Trophoblast cell (in vitro differentiated cells and primary cell): ENCODE data around the gene ACY1.

Experiments
- DNase-seq, 2 donors: peaks; one replicate each; pipeline ENCODE4 v3.0.0-alpha.2; 2016
- H2AFZ ChIP-seq: 2 replicates; pipeline ENCODE4 v1.6.1; 2013; ENCODE audit warnings: low read length, moderate library complexity, mild to moderate bottlenecking; ENCODE audit not compliant: insufficient read depth, poor library complexity
- H2AK5ac ChIP-seq: 2 replicates; pipeline ENCODE4 v1.6.1; 2013; ENCODE audit warnings: mild to moderate bottlenecking, low read length
- H2BK120ac ChIP-seq: 2 replicates; pipeline ENCODE4 v1.6.1; 2013; ENCODE audit warnings: low read length, mild to moderate bottlenecking, moderate library complexity; ENCODE audit not compliant: insufficient read depth, poor library complexity
- H2BK12ac ChIP-seq: 2 replicates; pipeline ENCODE4 v1.6.1; 2013; ENCODE audit warnings: mild to moderate bottlenecking, low read length, moderate library complexity
- H2BK5ac ChIP-seq: 2 replicates; pipeline ENCODE4 v1.6.1; 2013; ENCODE audit warnings: low read length, low read depth, moderate library complexity, mild to moderate bottlenecking; ENCODE audit not compliant: poor library complexity
- H3K14ac ChIP-seq: 2 replicates; pipeline ENCODE4 v1.6.1; 2013; ENCODE audit warnings: mild to moderate bottlenecking, low read length
- H3K18ac ChIP-seq: 2 replicates; pipeline ENCODE4 v1.6.1; 2013; ENCODE audit warnings: mild to moderate bottlenecking, low read length
- H3K23ac ChIP-seq: 2 replicates; pipeline ENCODE4 v1.6.1; 2013; ENCODE audit warnings: low read length
- H3K27ac ChIP-seq: 2 replicates; pipeline ENCODE4 v1.5.1; 2013; ENCODE audit warnings: low read depth, mild to moderate bottlenecking, inconsistent platforms, low read length, moderate library complexity
- H3K27me3 ChIP-seq: 2 replicates; pipeline ENCODE4 v1.6.1; 2013; ENCODE audit warnings: inconsistent platforms, mild to moderate bottlenecking, low read length, moderate library complexity; ENCODE audit not compliant: insufficient read depth
- H3K36me3 ChIP-seq, 2 experiments: 1 replicate in 1 of 2; 2 replicates in 1 of 2; pipeline ENCODE4 v1.6.1; 2013; ENCODE audit warnings: low read length in 2 of 2, mild to moderate bottlenecking in 2 of 2, moderate library complexity in 1 of 2; ENCODE audit not compliant: insufficient read depth in 2 of 2, control insufficient read depth in 1 of 2
- H3K4ac ChIP-seq: 2 replicates; pipeline ENCODE4 v1.6.1; 2013; ENCODE audit warnings: low read depth, mild to moderate bottlenecking, low read length, moderate library complexity
- H3K4me1 ChIP-seq, 2 experiments: 1 replicate in 1 of 2; 2 replicates in 1 of 2; pipeline ENCODE4 v1.6.1; 2013; ENCODE audit warnings: low read length in 2 of 2, mild to moderate bottlenecking in 2 of 2, moderate library complexity in 1 of 2; ENCODE audit not compliant: insufficient read depth in 2 of 2, control insufficient read depth in 1 of 2
- H3K4me2 ChIP-seq: 2 replicates; pipeline ENCODE4 v1.6.1; 2013; ENCODE audit warnings: inconsistent platforms, mild to moderate bottlenecking, low read length, moderate library complexity
- H3K4me3 ChIP-seq: 2 replicates; pipeline ENCODE4 v1.5.1; 2013; ENCODE audit warnings: mild to moderate bottlenecking, low read depth, low read length, inconsistent platforms
- H3K79me1 ChIP-seq: one replicate; pipeline ENCODE4 v1.6.1; 2013; ENCODE audit warnings: low read length
- H3K79me2 ChIP-seq: 2 replicates; pipeline ENCODE4 v1.6.1; 2013; ENCODE audit warnings: low read length, mild to moderate bottlenecking; ENCODE audit not compliant: control insufficient read depth, insufficient read depth, poor library complexity
- H3K9ac ChIP-seq: 2 replicates; pipeline ENCODE4 v1.6.1; 2013; ENCODE audit warnings: mild to moderate bottlenecking, low read length
- H3K9me3 ChIP-seq: 2 replicates; pipeline ENCODE4 v1.6.1; 2013; ENCODE audit warnings: low read depth, mild to moderate bottlenecking, control low read depth, inconsistent platforms, low read length; ENCODE audit not compliant: insufficient read depth
- H4K12ac ChIP-seq: 2 replicates; pipeline ENCODE4 v1.6.1; 2013; ENCODE audit warnings: low read depth, mild to moderate bottlenecking, low read length, moderate library complexity
- H4K8ac ChIP-seq: 2 replicates; pipeline ENCODE4 v1.6.1; 2013; ENCODE audit warnings: low read depth, mild to moderate bottlenecking, low read length, moderate library complexity
- H4K91ac ChIP-seq: one replicate; pipeline ENCODE4 v1.6.1; 2013; ENCODE audit warnings: low read depth, mild to moderate bottlenecking, low read length, moderate library complexity
- WGBS: extraction: QIAGEN DNeasy Blood & Tissue Kit; methylation state at CpG from one replicate; pipeline ENCODE4 v1.1.7; 2013; ENCODE audit warnings: missing lambda C conversion rate; ENCODE audit not compliant: insufficient read length, insufficient coverage; ENCODE audit errors: extremely low coverage; 5-methylcytosine and 5-hydroxymethylcytosine counted together

The ACY1 gene

DNA sequence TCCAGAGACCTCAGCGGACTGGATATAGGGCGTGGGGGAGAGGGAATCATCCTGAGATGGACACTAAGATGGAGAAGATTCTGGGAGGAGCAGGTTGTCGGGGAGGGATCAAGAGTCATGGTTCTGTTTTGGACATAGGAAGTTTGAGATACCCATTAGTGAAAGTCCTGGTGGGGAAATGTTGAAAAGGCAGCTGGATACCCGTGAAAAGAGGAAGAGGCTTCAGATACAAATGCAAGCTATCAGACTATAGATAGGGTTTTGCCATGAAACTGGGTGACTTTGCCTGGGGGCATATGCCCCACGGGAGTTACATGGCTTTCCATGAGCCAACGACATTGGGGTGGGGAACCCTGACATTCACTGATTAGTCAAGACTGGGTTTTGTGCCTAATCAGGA, 29.2 kb upstream of the ACY1 start:
- Histone ChIP-seq H3K4me1 (peaks cover 7 to 17% of the 10 kb centered on the region in 2 experiments), H3K27ac (no peak overlapping the region), H2BK120ac (no peak overlapping the region), H3K79me1 (no peaks in the 10 kb centered on the region), H3K36me3 (peaks cover 15 to 16% of the 10 kb centered on the region in 2 experiments), H4K91ac (no peak overlapping the region), H3K9me3 (peaks cover 3% of the 10 kb centered on the region), H3K79me2 (no peaks in the 10 kb centered on the region), H3K14ac (no peak overlapping the region), H4K8ac (no peak overlapping the region), H2AK5ac (no peak overlapping the region), H3K4me3 (no peak overlapping the region), H3K4ac (no peak overlapping the region), H3K27me3 (peaks cover 28% of the 10 kb centered on the region), H4K12ac (no peak overlapping the region), H3K23ac (no peak overlapping the region), H2BK5ac (no peak overlapping the region), H2AFZ (no peak overlapping the region), H3K4me2 (no peak overlapping the region), H2BK12ac (no peak overlapping the region), H3K18ac (no peak overlapping the region), H3K9ac (no peak overlapping the region)
- no CpG with 5 or more reads among the region's 6 CpGs for WGBS
- no peak for DNase-seq

DNA sequence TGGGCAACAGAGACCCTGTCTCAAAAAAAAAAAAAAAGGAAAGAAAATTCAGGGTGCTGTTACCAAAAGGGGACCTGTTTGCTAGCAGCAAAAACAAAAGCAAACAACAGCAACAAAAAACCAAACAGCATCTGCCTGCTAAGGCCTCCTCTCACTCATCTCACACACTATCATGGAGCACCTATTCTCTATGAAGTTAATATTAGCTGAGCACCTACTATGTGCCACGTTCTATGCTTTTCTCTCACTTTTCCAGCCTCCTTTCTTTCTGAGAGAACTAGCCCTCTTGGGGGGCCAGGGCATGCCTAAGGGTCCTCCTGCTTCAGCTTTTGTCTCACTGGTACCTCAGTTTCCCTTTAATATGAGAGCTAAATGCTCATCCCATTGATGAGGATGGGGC, 28.6 kb upstream of the ACY1 start:
- Histone ChIP-seq H3K14ac (no peak overlapping the region), H3K79me1 (no peaks in the 10 kb centered on the region), H4K12ac (no peak overlapping the region), H3K18ac (no peak overlapping the region), H2AK5ac (no peak overlapping the region), H2AFZ (no peak overlapping the region), H4K91ac (no peak overlapping the region), H3K27me3 (peaks cover 28% of the 10 kb centered on the region), H2BK12ac (no peak overlapping the region), H3K4ac (no peak overlapping the region), H2BK5ac (no peak overlapping the region), H4K8ac (no peak overlapping the region), H3K4me3 (no peak overlapping the region), H3K4me2 (no peak overlapping the region), H3K9me3 (peaks cover 3% of the 10 kb centered on the region), H3K23ac (no peak overlapping the region), H3K4me1 (peaks cover 7 to 17% of the 10 kb centered on the region in 2 experiments), H3K27ac (no peak overlapping the region), H2BK120ac (no peak overlapping the region), H3K79me2 (no peaks in the 10 kb centered on the region), H3K9ac (no peak overlapping the region), H3K36me3 (peaks cover 16 to 21% of the 10 kb centered on the region in 2 experiments)
- no CpG with 5 or more reads among the region's 1 CpG for WGBS
- no peak for DNase-seq

DNA sequence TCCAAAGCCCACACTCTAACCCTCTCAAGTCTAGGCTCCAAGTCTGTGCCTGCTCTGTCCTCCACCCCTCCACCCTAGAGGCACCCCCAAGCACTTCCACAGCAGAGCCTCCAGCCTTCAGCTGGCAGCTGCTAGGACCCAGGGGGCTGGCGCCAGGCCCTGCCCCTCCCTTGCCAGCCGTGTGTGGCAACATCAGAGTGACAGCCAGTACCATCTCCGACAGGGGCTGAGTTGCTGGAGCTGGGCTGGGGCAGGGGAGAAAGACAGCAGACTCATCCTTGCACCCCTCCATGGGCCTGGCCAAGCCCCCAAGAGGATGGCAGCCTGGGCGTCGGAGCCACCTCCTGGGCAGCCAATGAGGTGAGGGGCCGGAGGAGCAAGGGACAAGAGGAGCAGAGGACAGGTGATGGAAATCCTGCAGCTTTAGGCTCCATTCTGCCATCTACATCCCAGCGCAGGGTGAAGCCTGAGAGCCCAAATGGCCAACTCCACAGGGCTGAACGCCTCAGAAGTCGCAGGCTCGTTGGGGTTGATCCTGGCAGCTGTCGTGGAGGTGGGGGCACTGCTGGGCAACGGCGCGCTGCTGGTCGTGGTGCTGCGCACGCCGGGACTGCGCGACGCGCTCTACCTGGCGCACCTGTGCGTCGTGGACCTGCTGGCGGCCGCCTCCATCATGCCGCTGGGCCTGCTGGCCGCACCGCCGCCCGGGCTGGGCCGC, 28.0 kb upstream of the ACY1 start, which contains the start of gene GPR62:
GPR62 (plus strand) TSS at position 207 of the 718 bp plus-strand sequence; CDS start at position 479, 272 bp downstream.
- peaks cover 3% of the 10 kb centered on the region for H3K9me3 ChIP-seq
- no peak within 1 kb of the TSS for H4K91ac ChIP-seq
- no peak within 1 kb of the TSS for H4K12ac ChIP-seq
- peak within 1 kb of the TSS; percentile 52 for H3K4me3 ChIP-seq
- no peak within 1 kb of the TSS for H2BK120ac ChIP-seq
- no peak within 1 kb of the TSS for H2BK12ac ChIP-seq
- H3K79me2 ChIP-seq: no peaks in the 10 kb centered on the region
- H3K4ac ChIP-seq: no peak within 1 kb of the TSS
- DNase-seq: no peak
- no CpG with 5 or more reads among the region's 33 CpGs for WGBS
- H2AK5ac ChIP-seq: no peak within 1 kb of the TSS
- H3K27ac ChIP-seq: no peak within 1 kb of the TSS
- peak within 1 kb of the TSS; percentile 52 for H3K9ac ChIP-seq
- no peaks in the 10 kb centered on the region for H3K79me1 ChIP-seq
- no peak within 1 kb of the TSS for H3K18ac ChIP-seq
- H2BK5ac ChIP-seq: no peak within 1 kb of the TSS
- H3K14ac ChIP-seq: no peak within 1 kb of the TSS
- H3K4me2 ChIP-seq: peak within 1 kb of the TSS; percentile 84
- H3K23ac ChIP-seq: no peak within 1 kb of the TSS
- peaks cover 28% of the 10 kb centered on the region for H3K27me3 ChIP-seq
- peaks cover 16 to 27% of the 10 kb centered on the region in 2 experiments for H3K36me3 ChIP-seq
- H2AFZ ChIP-seq: peak within 1 kb of the TSS; percentile 4
- H4K8ac ChIP-seq: peak within 1 kb of the TSS; percentile 40
- peaks cover 7 to 17% of the 10 kb centered on the region in 2 experiments for H3K4me1 ChIP-seq

DNA sequence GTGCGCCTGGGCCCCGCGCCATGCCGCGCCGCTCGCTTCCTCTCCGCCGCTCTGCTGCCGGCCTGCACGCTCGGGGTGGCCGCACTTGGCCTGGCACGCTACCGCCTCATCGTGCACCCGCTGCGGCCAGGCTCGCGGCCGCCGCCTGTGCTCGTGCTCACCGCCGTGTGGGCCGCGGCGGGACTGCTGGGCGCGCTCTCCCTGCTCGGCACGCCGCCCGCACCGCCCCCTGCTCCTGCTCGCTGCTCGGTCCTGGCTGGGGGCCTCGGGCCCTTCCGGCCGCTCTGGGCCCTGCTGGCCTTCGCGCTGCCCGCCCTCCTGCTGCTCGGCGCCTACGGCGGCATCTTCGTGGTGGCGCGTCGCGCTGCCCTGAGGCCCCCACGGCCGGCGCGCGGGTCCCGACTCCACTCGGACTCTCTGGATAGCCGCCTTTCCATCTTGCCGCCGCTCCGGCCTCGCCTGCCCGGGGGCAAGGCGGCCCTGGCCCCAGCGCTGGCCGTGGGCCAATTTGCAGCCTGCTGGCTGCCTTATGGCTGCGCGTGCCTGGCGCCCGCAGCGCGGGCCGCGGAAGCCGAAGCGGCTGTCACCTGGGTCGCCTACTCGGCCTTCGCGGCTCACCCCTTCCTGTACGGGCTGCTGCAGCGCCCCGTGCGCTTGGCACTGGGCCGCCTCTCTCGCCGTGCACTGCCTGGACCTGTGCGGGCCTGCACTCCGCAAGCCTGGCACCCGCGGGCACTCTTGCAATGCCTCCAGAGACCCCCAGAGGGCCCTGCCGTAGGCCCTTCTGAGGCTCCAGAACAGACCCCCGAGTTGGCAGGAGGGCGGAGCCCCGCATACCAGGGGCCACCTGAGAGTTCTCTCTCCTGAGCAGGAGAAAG, 27.2 kb upstream of the ACY1 start:
- Histone ChIP-seq H3K14ac (no peak overlapping the region), H3K4ac (no peak overlapping the region), H4K91ac (no peak overlapping the region), H3K4me3 (peak overlapping the region; percentile 52), H3K23ac (no peak overlapping the region), H2BK120ac (no peak overlapping the region), H3K18ac (no peak overlapping the region), H4K8ac (peak overlapping the region; percentile 40), H4K12ac (no peak overlapping the region), H2BK5ac (no peak overlapping the region), H3K27me3 (peaks cover 28% of the 10 kb centered on the region), H2AFZ (peak overlapping the region; percentile 4), H3K27ac (no peak overlapping the region), H3K79me1 (no peaks in the 10 kb centered on the region), H3K4me2 (peak overlapping the region; percentile 84), H2AK5ac (no peak overlapping the region), H3K4me1 (peaks cover 7 to 17% of the 10 kb centered on the region in 2 experiments), H3K9me3 (peaks cover 3% of the 10 kb centered on the region), H3K79me2 (no peaks in the 10 kb centered on the region), H2BK12ac (no peak overlapping the region), H3K36me3 (peaks cover 16 to 30% of the 10 kb centered on the region in 2 experiments), H3K9ac (peak overlapping the region; percentile 52)
- WGBS: no CpG with 5 or more reads among the region's 97 CpGs
- peak; percentile 58 to 74 for DNase-seq
